SH-SY5Y (cell line): ENCODE measurements around the gene JPT2.

Experiments used
- GATA2 ChIP-seq: IDR thresholded peaks from 2 replicates; pipeline ENCODE4 v1.6.1; 2011; ENCODE audit warnings: mild to moderate bottlenecking, low read depth, low read length
- GATA3 ChIP-seq: IDR thresholded peaks from 2 replicates; pipeline ENCODE4 v1.6.1; 2011; ENCODE audit warnings: low read depth, mild to moderate bottlenecking, low read length, moderate library complexity

GRCh38 chr16:1639860-1640259 is 38.2 kb upstream of the JPT2 start:
- no peak for TF ChIP-seq GATA3
- no peak for TF ChIP-seq GATA2
